Stimulated activated naive CD8-positive, alpha-beta T cell treated with anti-CD3 and anti-CD28 coated beads, Interleukin-15, Interleukin-2, amounts not matched to agents 100 U/mL and 50 U/mL, for 24 hours (primary cell): Measurements from ENCODE around the gene CTSH.
"Not testable (repeated sequence)": the region's sequence is repeated elsewhere in the genome, so short reads cannot be mapped to it uniquely, and the experiment has no call there.

Experiments used
- ATAC-seq: fragments of 150-1000 bp; cut with Tn5 transposase; one replicate; pipeline ENCODE4 v1.10.0; 2021
- DNase-seq: peaks from one replicate; pipeline ENCODE4 v3.0.0; 2021

CTSH gene

GRCh38 chr15:78921940-78922339, 22.9 kb downstream of the CTSH start:
- no peak for ATAC-seq
- DNase-seq = no peak

GRCh38 chr15:78921517-78921916, 23.3 kb downstream of the CTSH start:
- DNase-seq (no peak), ATAC-seq (no peak)

- DNase-seq (no peak), ATAC-seq (no peak)
Observed at GRCh38 chr15:78917888-78918287, 27.0 kb downstream of the CTSH start.

GRCh38 chr15:78916088-78916487, 28.8 kb downstream of the CTSH start:
- ATAC-seq (no peak), DNase-seq (no peak)

- ATAC-seq (no peak), DNase-seq (no peak)
Observed at GRCh38 chr15:78915341-78916087, 29.3 kb downstream of the CTSH start.

- DNase-seq (no peak), ATAC-seq (no peak)
Observed at GRCh38 chr15:78914027-78914764, 30.6 kb downstream of the CTSH start.

- ATAC-seq (no peak), DNase-seq (no peak)
Observed at GRCh38 chr15:78913012-78913411, 31.8 kb downstream of the CTSH start.

GRCh38 chr15:78912316-78912715, 32.5 kb downstream of the CTSH start:
- ATAC-seq (no peak), DNase-seq (no peak)

GRCh38 chr15:78910271-78910670, 34.6 kb downstream of the CTSH start:
- DNase-seq = no peak
- ATAC-seq = no peak

GRCh38 chr15:78909791-78910228, 35.0 kb downstream of the CTSH start:
- ATAC-seq = peak; percentile 54

GRCh38 chr15:78909160-78909695, 35.6 kb downstream of the CTSH start:
- DNase-seq = no peak
- ATAC-seq = no peak

More at GRCh38 chr15:78909791-78910228, 35.0 kb downstream of the CTSH start:
- DNase-seq = peak; percentile 30

- no peak for ATAC-seq
Observed at GRCh38 chr15:78907577-78907976, 37.3 kb downstream of the CTSH start.

GRCh38 chr15:78906316-78906620, 38.6 kb downstream of the CTSH start:
- ATAC-seq = no peak
- no peak for DNase-seq

More at GRCh38 chr15:78907577-78907976, 37.3 kb downstream of the CTSH start:
- DNase-seq = no peak

- ATAC-seq (no peak), DNase-seq (no peak)
Observed at GRCh38 chr15:78904599-78905358, 40.1 kb downstream of the CTSH start.

GRCh38 chr15:78902281-78903032, 42.4 kb downstream of the CTSH start:
- DNase-seq, ATAC-seq: not testable (repeated sequence)

GRCh38 chr15:78900819-78901533, 43.9 kb downstream of the CTSH start:
- not testable (repeated sequence) for DNase-seq, ATAC-seq

GRCh38 chr15:78898540-78898939, 46.3 kb downstream of the CTSH start:
- no peak for ATAC-seq
- no peak for DNase-seq

- DNase-seq (no peak), ATAC-seq (no peak)
Observed at GRCh38 chr15:78895471-78895870, 49.4 kb downstream of the CTSH start.

GRCh38 chr15:78893538-78893937, 51.3 kb downstream of the CTSH start:
- no peak for ATAC-seq
- no peak for DNase-seq

- DNase-seq (no peak), ATAC-seq (no peak)
Observed at GRCh38 chr15:78889000-78889399, 55.8 kb downstream of the CTSH start.

- ATAC-seq = no peak
- DNase-seq = no peak
Observed at GRCh38 chr15:78881681-78882080, 63.2 kb downstream of the CTSH start.
